ENCODE measurements around the gene ARL14. TPM values are rescaled to one million over a fixed set of nuclear protein-coding genes. Genes with fewer than 3 reads are reported as not detected.

Gene ARL14
- total RNA-seq, 1 donor from 2014 or later: not detected

DNA sequence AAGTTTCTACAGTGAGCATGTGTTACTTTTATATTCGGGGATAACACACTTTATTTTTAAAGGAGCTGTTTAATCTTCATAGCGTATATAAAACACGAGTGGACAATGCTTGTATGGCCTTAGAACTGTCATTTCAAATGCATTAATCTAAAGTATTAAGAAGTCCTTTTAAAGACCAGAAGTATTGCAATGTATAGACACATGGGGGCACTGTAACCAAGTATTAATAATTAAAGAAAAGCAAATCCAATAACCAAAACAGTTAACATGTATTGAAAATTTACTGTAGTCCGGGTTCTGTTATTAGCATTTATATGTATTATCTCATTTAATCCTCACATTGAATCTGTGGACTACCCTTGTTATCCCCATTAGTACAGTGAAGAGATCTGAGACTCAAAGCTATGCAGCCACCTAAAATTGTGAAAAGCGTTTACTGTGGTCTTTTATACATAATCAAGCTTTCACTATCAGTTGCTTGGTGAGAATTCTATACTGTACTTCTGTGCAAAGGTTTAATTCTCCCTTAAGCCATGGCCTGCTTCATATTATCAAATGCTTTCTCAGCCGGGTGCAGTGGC lies 10.1 kb downstream of the ARL14 start:
- H3K36me3 Mint-ChIP-seq (ENCODE audit: low read depth): no peaks in the 10 kb centered on the region
- intact Hi-C loops (cut with micrococcal nuclease): loop anchor here (1.0 kb wide), 2 partner anchors 255 to 587 kb away; no protein-coding TSS in a partner anchor
- no peak overlapping the region for H3K27ac Mint-ChIP-seq
- H3K4me1 Mint-ChIP-seq (ENCODE audit: low read depth): no peaks in the 10 kb centered on the region
- DNase-seq (ENCODE audit: low spot score): no peak
- no peaks in the 10 kb centered on the region for H3K27me3 Mint-ChIP-seq (ENCODE audit: insufficient read depth)
- H3K4me3 Mint-ChIP-seq: no peak overlapping the region
- no peaks in the 10 kb centered on the region for H3K9me3 Mint-ChIP-seq

DNA sequence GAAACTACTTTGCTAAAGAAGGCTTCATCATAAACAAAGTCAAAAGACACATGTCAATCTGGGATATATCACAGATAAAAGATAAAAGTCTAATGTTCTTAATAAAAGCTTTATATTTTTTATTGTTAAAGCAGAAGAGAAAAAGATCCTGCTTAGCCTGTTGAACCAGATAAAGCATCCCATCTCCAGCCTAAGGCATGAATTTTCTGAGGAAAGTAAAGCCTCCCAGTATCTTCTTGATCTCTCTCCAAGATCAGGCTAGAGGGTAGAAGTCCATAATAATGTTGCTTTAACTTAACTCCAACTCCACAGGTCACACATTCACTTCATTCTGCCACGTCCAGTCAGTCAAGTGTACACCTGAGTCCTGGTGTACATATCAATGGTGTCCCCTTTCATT lies 14.2 kb downstream of the ARL14 start:
- no peak overlapping the region for H3K4me3 Mint-ChIP-seq
- no peak overlapping the region for H3K27ac Mint-ChIP-seq
- no peaks in the 10 kb centered on the region for H3K27me3 Mint-ChIP-seq (ENCODE audit: insufficient read depth)
- DNase-seq (ENCODE audit: low spot score): no peak
- no peaks in the 10 kb centered on the region for H3K36me3 Mint-ChIP-seq (ENCODE audit: low read depth)
- H3K9me3 Mint-ChIP-seq: no peaks in the 10 kb centered on the region
- intact Hi-C loops (cut with micrococcal nuclease): no loop called here
- H3K4me1 Mint-ChIP-seq (ENCODE audit: low read depth): no peaks in the 10 kb centered on the region

DNA sequence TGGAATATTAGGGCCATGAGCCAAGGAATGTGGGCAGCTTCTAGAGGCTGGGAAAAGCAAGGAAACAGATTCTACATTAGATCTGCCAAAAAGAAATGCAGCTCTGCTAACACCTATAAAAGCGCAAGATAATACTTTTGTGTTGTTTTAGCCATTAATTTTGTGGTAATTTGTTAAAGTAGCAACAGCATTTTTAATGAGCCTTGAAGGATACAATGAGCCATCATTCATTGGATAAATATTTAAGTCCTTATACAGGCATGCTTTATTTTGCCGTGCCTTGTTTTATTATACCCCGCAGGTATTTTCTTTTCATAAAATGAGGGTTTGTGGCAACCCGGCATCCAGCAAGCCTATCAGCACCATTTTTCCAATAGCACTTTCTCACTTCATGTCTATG lies 15.0 kb downstream of the ARL14 start:
- Mint-ChIP-seq H3K4me3 (no peak overlapping the region), H3K4me1 (ENCODE audit: low read depth) (no peaks in the 10 kb centered on the region), H3K27ac (no peak overlapping the region), H3K36me3 (ENCODE audit: low read depth) (no peaks in the 10 kb centered on the region), H3K27me3 (ENCODE audit: insufficient read depth) (no peaks in the 10 kb centered on the region), H3K9me3 (no peaks in the 10 kb centered on the region)
- no peak for DNase-seq (ENCODE audit: low spot score)
- intact Hi-C loops (cut with micrococcal nuclease): no loop called here

DNA sequence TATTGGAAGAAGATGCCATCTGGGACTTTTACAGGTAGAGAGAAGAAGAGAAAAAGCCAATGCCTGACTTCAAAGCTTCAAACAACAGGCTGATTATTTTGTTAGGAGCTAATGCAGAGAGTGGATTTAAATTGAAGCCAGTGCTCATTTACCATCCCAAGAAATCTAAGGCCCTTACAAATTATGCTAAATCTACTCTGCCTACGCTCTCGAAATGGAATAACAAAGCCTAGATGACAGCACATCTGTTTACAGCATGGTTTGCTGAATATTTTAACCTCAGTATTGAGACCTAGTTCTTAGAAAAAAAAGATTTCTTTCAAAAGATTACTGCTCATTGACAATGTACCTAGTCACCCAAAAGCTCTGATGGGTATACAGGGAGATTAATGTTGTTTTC lies 16.2 kb downstream of the ARL14 start:
- DNase-seq (ENCODE audit: low spot score): no peak
- intact Hi-C loops (cut with micrococcal nuclease): no loop called here
- H3K27me3 Mint-ChIP-seq (ENCODE audit: insufficient read depth): no peaks in the 10 kb centered on the region
- H3K36me3 Mint-ChIP-seq (ENCODE audit: low read depth): no peaks in the 10 kb centered on the region
- no peak overlapping the region for H3K27ac Mint-ChIP-seq
- no peaks in the 10 kb centered on the region for H3K9me3 Mint-ChIP-seq
- H3K4me3 Mint-ChIP-seq: no peak overlapping the region
- H3K4me1 Mint-ChIP-seq (ENCODE audit: low read depth): no peaks in the 10 kb centered on the region

DNA sequence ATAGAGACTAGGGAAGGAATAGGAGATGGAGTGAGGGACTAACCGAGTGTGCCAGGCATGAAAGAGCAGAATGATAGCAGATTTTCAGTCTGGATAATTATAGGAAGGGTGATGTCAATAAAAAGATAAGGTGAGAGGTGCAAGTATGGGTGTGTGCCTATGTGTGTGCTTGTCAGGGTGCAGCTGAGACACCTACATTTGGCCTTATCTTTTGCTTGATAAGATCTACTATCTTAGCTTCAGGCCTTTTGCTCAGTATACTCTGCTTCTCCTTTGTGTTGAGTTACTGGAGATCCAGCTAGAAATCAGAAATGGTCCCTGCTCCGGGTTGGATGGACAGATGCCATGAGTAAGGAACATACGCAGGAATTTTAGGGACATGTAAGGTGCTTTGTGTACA lies 17.4 kb downstream of the ARL14 start:
- H3K27ac Mint-ChIP-seq: no peak overlapping the region
- H3K9me3 Mint-ChIP-seq: no peaks in the 10 kb centered on the region
- DNase-seq (ENCODE audit: low spot score): no peak
- H3K4me3 Mint-ChIP-seq: no peak overlapping the region
- no peaks in the 10 kb centered on the region for H3K36me3 Mint-ChIP-seq (ENCODE audit: low read depth)
- intact Hi-C loops (cut with micrococcal nuclease): no loop called here
- peaks cover 2% of the 10 kb centered on the region for H3K27me3 Mint-ChIP-seq (ENCODE audit: insufficient read depth)
- H3K4me1 Mint-ChIP-seq (ENCODE audit: low read depth): no peaks in the 10 kb centered on the region

DNA sequence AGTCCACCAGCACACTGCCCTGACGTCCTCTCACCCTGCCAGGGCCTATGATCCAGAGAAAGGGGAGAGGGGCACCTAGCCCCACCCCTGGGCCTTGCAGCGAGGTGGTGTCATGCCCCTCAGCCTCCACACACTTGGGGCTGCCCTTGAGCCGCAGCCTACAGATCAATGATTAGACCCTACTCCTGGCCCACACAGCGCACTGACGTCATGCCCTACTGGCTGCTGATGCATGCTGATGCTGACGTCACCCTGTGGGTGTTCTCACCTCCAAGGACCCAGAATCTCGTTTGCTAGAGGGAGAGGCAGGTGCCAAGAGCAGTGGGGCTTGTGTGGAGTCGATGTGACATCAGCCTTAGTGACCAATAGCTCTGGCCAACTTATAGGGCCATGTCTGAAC lies 18.0 kb downstream of the ARL14 start:
- intact Hi-C loops (cut with micrococcal nuclease): no loop called here
- H3K27ac Mint-ChIP-seq: no peak overlapping the region
- H3K27me3 Mint-ChIP-seq (ENCODE audit: insufficient read depth): peaks cover 2% of the 10 kb centered on the region
- H3K4me1 Mint-ChIP-seq (ENCODE audit: low read depth): no peaks in the 10 kb centered on the region
- no peak overlapping the region for H3K4me3 Mint-ChIP-seq
- H3K36me3 Mint-ChIP-seq (ENCODE audit: low read depth): no peaks in the 10 kb centered on the region
- DNase-seq (ENCODE audit: low spot score): no peak
- H3K9me3 Mint-ChIP-seq: no peaks in the 10 kb centered on the region

DNA sequence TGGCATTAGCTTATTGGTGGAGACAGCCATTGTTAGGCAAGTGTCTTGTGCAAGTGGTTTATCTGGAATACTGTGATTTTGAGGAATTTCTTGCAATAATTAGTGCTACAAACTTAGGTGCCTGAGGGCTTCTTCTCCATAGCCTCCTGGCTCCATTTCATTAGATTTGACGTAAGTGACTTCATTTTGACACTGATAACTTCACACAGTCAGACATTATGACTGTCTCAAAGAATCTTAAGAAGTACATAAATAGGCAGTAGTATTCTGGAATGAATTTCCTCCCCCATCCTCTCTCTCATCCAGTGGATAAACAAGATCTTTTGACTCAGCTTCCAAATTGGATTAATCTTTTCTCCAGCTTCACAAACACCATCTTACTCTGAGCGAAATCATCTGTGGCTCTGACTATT lies 19.0 kb downstream of the ARL14 start:
- no peaks in the 10 kb centered on the region for H3K4me1 Mint-ChIP-seq (ENCODE audit: low read depth)
- H3K9me3 Mint-ChIP-seq: no peaks in the 10 kb centered on the region
- no peak for DNase-seq (ENCODE audit: low spot score)
- intact Hi-C loops (cut with micrococcal nuclease): no loop called here
- H3K27ac Mint-ChIP-seq: no peak overlapping the region
- peaks cover 6% of the 10 kb centered on the region for H3K27me3 Mint-ChIP-seq (ENCODE audit: insufficient read depth)
- no peak overlapping the region for H3K4me3 Mint-ChIP-seq
- H3K36me3 Mint-ChIP-seq (ENCODE audit: low read depth): no peaks in the 10 kb centered on the region

DNA sequence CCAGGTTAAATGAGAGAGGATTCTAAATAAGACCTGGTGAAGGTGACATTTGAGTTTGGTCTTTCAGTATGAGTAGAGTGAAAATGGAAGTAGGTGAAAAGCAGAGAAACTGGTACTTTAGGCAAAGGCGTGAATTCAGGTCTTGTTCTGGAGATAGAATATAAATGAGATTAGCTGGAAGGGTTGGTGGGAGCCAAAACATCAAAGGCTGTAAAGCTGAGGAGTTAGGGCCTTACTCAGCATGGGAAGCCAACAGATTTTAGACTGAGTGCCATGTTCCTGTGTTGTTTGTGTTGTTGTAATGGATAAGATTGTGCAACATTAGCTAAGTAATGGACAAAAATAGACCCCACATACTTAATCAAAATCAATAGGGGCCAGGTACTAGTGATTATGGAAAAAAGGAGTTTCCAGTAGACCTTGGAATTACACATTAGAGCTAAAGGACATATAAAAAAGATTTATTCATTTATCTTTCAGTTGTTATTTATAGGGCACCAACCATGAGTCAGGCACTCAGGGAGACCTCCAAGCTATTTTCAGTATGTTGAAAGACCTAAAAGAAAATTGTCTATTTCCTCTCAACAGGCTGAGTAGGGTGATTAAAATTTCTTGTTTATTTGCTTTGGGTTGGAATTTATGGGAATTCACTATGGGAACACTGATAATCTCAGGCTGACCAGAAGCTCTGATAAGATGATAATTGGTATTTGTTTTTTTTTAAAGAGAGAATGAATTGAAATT lies 20.8 kb downstream of the ARL14 start:
- no peaks in the 10 kb centered on the region for H3K36me3 Mint-ChIP-seq (ENCODE audit: low read depth)
- H3K4me3 Mint-ChIP-seq: no peak overlapping the region
- H3K4me1 Mint-ChIP-seq (ENCODE audit: low read depth): no peaks in the 10 kb centered on the region
- intact Hi-C loops (cut with micrococcal nuclease): no loop called here
- peaks cover 6% of the 10 kb centered on the region for H3K27me3 Mint-ChIP-seq (ENCODE audit: insufficient read depth)
- H3K9me3 Mint-ChIP-seq: no peaks in the 10 kb centered on the region
- no peak overlapping the region for H3K27ac Mint-ChIP-seq
- DNase-seq (ENCODE audit: low spot score): no peak

DNA sequence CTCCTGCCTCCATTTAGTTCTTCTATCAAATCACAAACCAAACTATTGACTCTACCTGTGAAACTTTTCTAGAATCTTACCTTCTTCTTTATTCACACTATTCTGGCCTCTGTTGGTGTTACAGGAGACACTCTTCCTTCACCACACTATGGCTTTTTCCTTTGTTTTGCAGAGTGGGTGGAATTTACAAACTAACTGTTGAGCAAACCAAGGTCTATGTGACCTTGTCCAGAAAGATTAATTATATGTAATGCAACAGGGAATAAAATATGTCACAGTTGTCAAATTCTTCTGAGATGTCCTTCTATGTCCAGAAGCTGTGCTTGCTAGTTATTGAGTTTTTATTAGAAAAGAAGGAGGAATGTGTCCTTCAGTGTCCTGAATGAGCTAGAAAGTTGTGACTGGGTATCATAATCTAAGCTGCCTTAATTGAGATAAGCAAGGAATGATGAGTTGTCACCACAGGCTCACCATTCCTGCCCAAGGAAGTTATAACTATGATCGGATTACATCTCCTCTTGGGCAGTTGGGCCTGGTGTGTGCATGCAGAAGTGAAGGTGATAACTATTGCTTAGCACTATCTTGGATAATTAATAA lies 21.7 kb downstream of the ARL14 start:
- Mint-ChIP-seq H3K9me3 (no peaks in the 10 kb centered on the region), H3K4me1 (ENCODE audit: low read depth) (no peaks in the 10 kb centered on the region), H3K27me3 (ENCODE audit: insufficient read depth) (peaks cover 6% of the 10 kb centered on the region), H3K36me3 (ENCODE audit: low read depth) (no peaks in the 10 kb centered on the region), H3K27ac (no peak overlapping the region), H3K4me3 (no peak overlapping the region)
- intact Hi-C loops (cut with micrococcal nuclease): no loop called here
- no peak for DNase-seq (ENCODE audit: low spot score)

DNA sequence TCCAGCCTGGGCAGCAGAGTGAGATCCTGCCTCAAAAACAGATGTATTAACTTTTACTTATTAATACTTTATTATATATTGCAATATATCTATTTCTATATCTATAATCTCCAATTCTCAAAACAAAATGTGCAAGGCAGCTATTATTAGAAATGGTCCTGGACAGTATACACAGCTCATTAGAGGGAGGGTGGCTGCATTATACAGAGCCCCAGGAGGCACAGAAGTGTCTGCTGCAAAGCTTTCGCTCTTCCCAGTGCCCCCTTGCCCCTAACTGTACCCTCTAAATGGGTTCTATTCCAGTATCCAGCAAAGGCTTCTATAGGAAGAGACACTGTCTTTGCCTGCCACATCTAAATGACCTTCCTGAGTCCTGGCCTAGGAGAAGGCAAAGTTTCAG lies 24.5 kb downstream of the ARL14 start:
- no peaks in the 10 kb centered on the region for H3K4me1 Mint-ChIP-seq (ENCODE audit: low read depth)
- no peak for DNase-seq (ENCODE audit: low spot score)
- H3K27ac Mint-ChIP-seq: no peak overlapping the region
- H3K27me3 Mint-ChIP-seq (ENCODE audit: insufficient read depth): peaks cover 6% of the 10 kb centered on the region
- no peaks in the 10 kb centered on the region for H3K36me3 Mint-ChIP-seq (ENCODE audit: low read depth)
- no peak overlapping the region for H3K4me3 Mint-ChIP-seq
- intact Hi-C loops (cut with micrococcal nuclease): no loop called here
- no peaks in the 10 kb centered on the region for H3K9me3 Mint-ChIP-seq

DNA sequence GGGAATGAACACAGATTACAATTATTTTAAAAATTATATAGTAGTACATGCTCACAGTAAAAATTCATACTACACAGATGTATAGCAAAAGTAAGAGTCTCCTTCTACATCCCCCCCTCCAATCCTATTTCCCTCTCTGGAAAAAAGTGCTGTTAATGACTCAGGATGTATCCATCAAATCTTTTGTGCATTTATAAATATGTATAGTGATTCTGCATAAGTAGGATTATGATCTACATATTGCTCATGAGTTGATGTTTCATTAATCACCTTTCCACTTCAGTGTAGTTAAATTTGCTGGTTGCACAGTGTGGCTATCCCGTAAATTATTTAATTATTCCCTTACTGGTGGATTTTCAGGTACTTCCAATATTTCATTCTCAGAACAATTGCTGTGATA lies 25.3 kb downstream of the ARL14 start:
- H3K36me3 Mint-ChIP-seq (ENCODE audit: low read depth): no peaks in the 10 kb centered on the region
- H3K27ac Mint-ChIP-seq: no peak overlapping the region
- intact Hi-C loops (cut with micrococcal nuclease): no loop called here
- DNase-seq (ENCODE audit: low spot score): no peak
- H3K9me3 Mint-ChIP-seq: no peaks in the 10 kb centered on the region
- H3K4me3 Mint-ChIP-seq: no peak overlapping the region
- peaks cover 10% of the 10 kb centered on the region for H3K27me3 Mint-ChIP-seq (ENCODE audit: insufficient read depth)
- H3K4me1 Mint-ChIP-seq (ENCODE audit: low read depth): no peaks in the 10 kb centered on the region

DNA sequence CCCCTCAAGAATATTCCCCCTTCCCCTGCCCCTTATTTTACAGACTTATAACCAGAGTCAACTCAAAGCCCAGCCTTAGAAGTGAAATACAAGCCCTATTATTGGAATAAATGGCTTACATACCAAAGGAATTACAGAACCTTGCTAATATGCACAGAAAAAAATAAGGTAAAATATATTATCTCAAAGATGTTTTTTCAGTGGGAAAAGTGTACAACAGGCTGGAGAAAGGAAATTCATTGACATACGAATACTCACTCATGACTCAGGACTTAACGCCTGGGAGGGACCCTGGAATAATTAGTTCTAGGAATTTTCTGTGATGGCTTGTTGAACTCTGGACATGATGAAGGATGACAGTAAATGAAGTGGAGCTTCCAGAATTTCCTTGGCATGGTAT lies 27.0 kb downstream of the ARL14 start:
- Mint-ChIP-seq H3K27ac (no peak overlapping the region), H3K4me3 (no peak overlapping the region), H3K4me1 (ENCODE audit: low read depth) (no peaks in the 10 kb centered on the region), H3K27me3 (ENCODE audit: insufficient read depth) (peaks cover 17% of the 10 kb centered on the region), H3K36me3 (ENCODE audit: low read depth) (no peaks in the 10 kb centered on the region), H3K9me3 (no peaks in the 10 kb centered on the region)
- no peak for DNase-seq (ENCODE audit: low spot score)
- intact Hi-C loops (cut with micrococcal nuclease): no loop called here

DNA sequence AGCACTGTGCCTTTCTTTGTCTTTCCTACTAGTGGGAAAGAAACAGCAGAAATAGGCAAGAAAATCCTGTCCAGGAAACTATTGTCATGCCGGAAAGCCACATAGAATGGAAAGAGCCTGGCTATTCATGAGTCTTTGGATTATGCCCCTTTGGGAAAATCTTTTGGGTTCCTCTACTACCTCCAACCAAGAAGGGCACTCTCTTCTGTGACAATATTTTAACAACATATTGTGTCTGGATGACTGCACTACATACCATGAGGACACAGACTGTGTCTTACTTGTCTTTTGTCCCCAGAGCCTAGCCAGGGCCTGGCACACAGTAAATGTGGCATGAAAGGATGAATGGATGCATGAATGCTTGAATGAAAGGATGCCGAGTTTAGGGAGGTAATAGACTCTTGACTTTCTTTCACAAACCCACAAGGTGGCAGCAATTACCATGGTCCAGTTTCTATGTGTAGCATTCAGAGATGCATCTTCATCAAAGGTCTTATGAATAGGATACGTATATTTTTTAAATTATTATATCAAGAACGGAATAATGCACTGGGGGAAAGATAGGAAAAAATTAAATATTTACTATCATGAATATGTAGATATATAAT lies 30.3 kb downstream of the ARL14 start:
- no peak overlapping the region for H3K27ac Mint-ChIP-seq
- no peaks in the 10 kb centered on the region for H3K36me3 Mint-ChIP-seq (ENCODE audit: low read depth)
- no peak overlapping the region for H3K4me3 Mint-ChIP-seq
- intact Hi-C loops (cut with micrococcal nuclease): loop anchor here (1.0 to 5.0 kb wide), 3 partner anchors 235 to 715 kb away; no protein-coding TSS in a partner anchor
- no peaks in the 10 kb centered on the region for H3K9me3 Mint-ChIP-seq
- H3K4me1 Mint-ChIP-seq (ENCODE audit: low read depth): no peaks in the 10 kb centered on the region
- peak; percentile 8 for DNase-seq (ENCODE audit: low spot score)
- H3K27me3 Mint-ChIP-seq (ENCODE audit: insufficient read depth): peaks cover 15% of the 10 kb centered on the region
